H4 (cell line): ENCODE data around the gene KLHL35. TPM values are rescaled to one million over a fixed set of nuclear protein-coding genes. Genes with fewer than 3 reads are reported as not detected.
"Not testable (repeated sequence)": the region's sequence is repeated elsewhere in the genome, so short reads cannot be mapped to it uniquely, and the experiment has no call there.

Experiments used
- DNase-seq: peaks from one replicate; pipeline ENCODE4 v3.0.0-alpha.2; 2015; ENCODE audit warnings: low spot score
- total RNA-seq: library from RNA; depleted of rRNA; stranded (reverse); fragments of >200 nt; shearing (Covaris generic); gene quantifications from 2 replicates; pipeline ENCODE4 v1.2.3, GENCODE V29; 2014; rRNA removed

KLHL35 gene
- total RNA-seq, 1 experiment from 2014 or later = not detected

GRCh38 chr11:75388386-75389275 lies 44.4 kb downstream of the KLHL35 start:
- DNase-seq = peak; percentile 78

- DNase-seq = no peak
Measured at GRCh38 chr11:75387736-75388294, 45.2 kb downstream of the KLHL35 start.

GRCh38 chr11:75386942-75387630 lies 45.9 kb downstream of the KLHL35 start:
- DNase-seq = no peak

- DNase-seq = peak; percentile 27
Measured at GRCh38 chr11:75384438-75385080, 48.4 kb downstream of the KLHL35 start.

- no peak for DNase-seq
Measured at GRCh38 chr11:75383246-75383645, 49.8 kb downstream of the KLHL35 start.

- DNase-seq = no peak
Measured at GRCh38 chr11:75380716-75381420, 52.1 kb downstream of the KLHL35 start.

- no peak for DNase-seq
Measured at GRCh38 chr11:75380245-75380644, 52.8 kb downstream of the KLHL35 start.

GRCh38 chr11:75378776-75379175 lies 54.2 kb downstream of the KLHL35 start:
- not testable (repeated sequence) for DNase-seq

- no peak for DNase-seq
Measured at GRCh38 chr11:75376175-75376574, 56.8 kb downstream of the KLHL35 start.

GRCh38 chr11:75375626-75376025 lies 57.4 kb downstream of the KLHL35 start:
- DNase-seq = no peak

GRCh38 chr11:75374646-75375045 lies 58.4 kb downstream of the KLHL35 start:
- DNase-seq = no peak

GRCh38 chr11:75373201-75373600 lies 59.8 kb downstream of the KLHL35 start:
- no peak for DNase-seq

Other genes with a start within 250 kb of the KLHL35 start
- gene TPBGL, start 192.4 kb downstream of the KLHL35 start, total RNA-seq = not detected in 2 replicates
- gene ARRB1, start 81.5 kb downstream of the KLHL35 start, total RNA-seq = 7.3 and 9.3 TPM in 2 replicates
- gene RPS3, start 33.7 kb downstream of the KLHL35 start, total RNA-seq = 2,042 and 2,419 TPM in 2 replicates
- 6.8 and 8.0 TPM in 2 replicates for gene GDPD5, start 92.7 kb upstream of the KLHL35 start, total RNA-seq
- gene SERPINH1, start 129.1 kb upstream of the KLHL35 start, total RNA-seq = 986 and 1,416 TPM in 2 replicates
- not detected in 2 replicates for gene MAP6, start 235.8 kb upstream of the KLHL35 start, total RNA-seq